Measurements from ENCODE around the gene CENPX. TPM values are rescaled to one million over a fixed set of nuclear protein-coding genes. Genes with fewer than 3 reads are reported as not detected.

CENPX gene
- 11.7 and 17.8 TPM in 2 replicates for total RNA-seq

GRCh38 chr17:82022310-82022980 is at the start of gene CENPX:
TSS of gene CENPX (minus strand) at chr17:82022878. CDS start at chr17:82022861, 17 bp downstream.

GRCh38 chr17:82065638-82066303 is 43.1 kb upstream of the CENPX start, which contains the start of gene DUS1L:
TSS of gene DUS1L (minus strand) at chr17:82065804. CDS start at chr17:82065059, 745 bp downstream.

GRCh38 chr17:82051776-82052637 is 29.3 kb upstream of the CENPX start, which contains the start of the genes GPS1 and RFNG:
TSS of gene GPS1 (plus strand) at chr17:82051898. CDS start at chr17:82051932, 34 bp downstream.
TSS of gene RFNG (minus strand) at chr17:82051811. CDS start at chr17:82051766, 45 bp downstream.

GRCh38 chr17:82037092-82037888 is 14.6 kb upstream of the CENPX start, which contains the start of gene DCXR:
TSS of gene DCXR (minus strand) at chr17:82037697. CDS start at chr17:82037682, 15 bp downstream.

GRCh38 chr17:82031303-82031884 is 8.7 kb upstream of the CENPX start, which contains the start of gene RAC3:
TSS of gene RAC3 (plus strand) at chr17:82031678. CDS start at chr17:82031762, 84 bp downstream.

GRCh38 chr17:82022981-82023446 is 336 bp upstream of the CENPX start, which contains the start of gene LRRC45:
TSS of gene LRRC45 (plus strand) at chr17:82023305. CDS start at chr17:82023644, 339 bp downstream.

GRCh38 chr17:81977211-81977808 is 45.4 kb downstream of the CENPX start, which contains the start of gene ASPSCR1:
TSS of gene ASPSCR1 (plus strand) at chr17:81977629. CDS start at chr17:81977647, 18 bp downstream.

Other genes starting within 250 kb of the CENPX start
- gene GCGR, start 218.7 kb downstream of the CENPX start, total RNA-seq, result 0.07 TPM in 1 of 2 replicates, not detected in the other
- 23.6 and 23.8 TPM in 2 replicates for gene MCRIP1, start 189.6 kb downstream of the CENPX start, total RNA-seq
- gene PPP1R27, start 187.8 kb downstream of the CENPX start, total RNA-seq, result not detected in 2 replicates
- 966 and 1,211 TPM in 2 replicates for gene P4HB, start 162.3 kb downstream of the CENPX start, total RNA-seq
- 67.0 and 138 TPM in 2 replicates for gene ARHGDIA, start 151.5 kb downstream of the CENPX start, total RNA-seq
- gene ALYREF, start 131.3 kb downstream of the CENPX start, total RNA-seq, result 74.2 and 108 TPM in 2 replicates
- 90.8 and 154 TPM in 2 replicates for gene ANAPC11, start 131.2 kb downstream of the CENPX start, total RNA-seq
- under 0.01 and 0.21 TPM in 2 replicates for gene NPB, start 120.6 kb downstream of the CENPX start, total RNA-seq
- gene PCYT2, start 111.5 kb downstream of the CENPX start, total RNA-seq, result 26.7 and 27.9 TPM in 2 replicates
- 34.8 and 44.8 TPM in 2 replicates for gene SIRT7, start 104.7 kb downstream of the CENPX start, total RNA-seq
- gene MAFG, start 95.1 kb downstream of the CENPX start, total RNA-seq, result 34.5 and 39.3 TPM in 2 replicates
- 128 and 141 TPM in 2 replicates for gene PYCR1, start 85.6 kb downstream of the CENPX start, total RNA-seq
- not detected in 2 replicates for gene MYADML2, start 75.6 kb downstream of the CENPX start, total RNA-seq
- gene NOTUM, start 61.7 kb downstream of the CENPX start, total RNA-seq, result 0.07 TPM in 1 of 2 replicates, not detected in the other
- gene ASPSCR1, start 45.2 kb downstream of the CENPX start, total RNA-seq, result 18.7 and 21.5 TPM in 2 replicates
- gene LRRC45, start 427 bp upstream of the CENPX start, total RNA-seq, result 2.7 and 7.8 TPM in 2 replicates
- gene RAC3, start 8.8 kb upstream of the CENPX start, total RNA-seq, result 16.7 and 22.6 TPM in 2 replicates
- gene DCXR, start 14.8 kb upstream of the CENPX start, total RNA-seq, result 40.5 and 110 TPM in 2 replicates
- gene RFNG, start 28.9 kb upstream of the CENPX start, total RNA-seq, result 42.7 and 45.4 TPM in 2 replicates
- 75.2 and 84.1 TPM in 2 replicates for gene GPS1, start 29.0 kb upstream of the CENPX start, total RNA-seq
- 104 and 133 TPM in 2 replicates for gene DUS1L, start 42.9 kb upstream of the CENPX start, total RNA-seq
- 60.1 and 202 TPM in 2 replicates for gene FASN, start 75.4 kb upstream of the CENPX start, total RNA-seq
- 8.5 and 16.2 TPM in 2 replicates for gene CCDC57, start 190.0 kb upstream of the CENPX start, total RNA-seq
- 94.0 and 272 TPM in 2 replicates for gene SLC16A3, start 206.2 kb upstream of the CENPX start, total RNA-seq